HEK293T (cell line): Measurements from ENCODE around the gene KLHL29.

Experiments
- ELF4 ChIP-seq: fragments of 450-650 bp; IDR thresholded peaks from 2 replicates; pipeline ENCODE4 v1.6.1; 2017; ENCODE audit warnings: antibody characterized with exemption
- TARDBP ChIP-seq: fragments of 450-650 bp; IDR thresholded peaks from 2 replicates; pipeline ENCODE4 v1.6.1; 2016

DNA sequence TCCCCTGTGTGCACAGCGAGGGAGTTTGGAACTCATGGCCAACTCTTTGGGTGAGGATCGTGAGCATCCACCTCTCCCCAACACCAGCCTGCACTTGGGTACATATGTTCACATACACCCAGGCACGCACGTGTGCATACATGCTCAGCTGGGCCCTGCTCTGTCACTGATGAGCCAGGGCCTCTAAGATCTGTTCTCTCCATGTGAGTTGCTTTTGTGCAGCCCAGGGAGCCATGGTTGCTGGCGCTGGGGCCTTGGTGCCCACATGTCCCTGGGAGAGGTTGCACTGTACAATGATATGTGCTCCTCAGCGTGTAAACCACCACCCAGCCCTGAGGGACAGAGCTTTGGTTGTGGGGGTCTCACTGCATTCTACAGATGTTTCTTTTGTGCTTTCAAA lies 44.1 kb downstream of the KLHL29 start:
- TF ChIP-seq ELF4 (no peak), TARDBP (no peak)
